GM23338 (cell line): ENCODE results near the gene CCDC12. TPM values are rescaled to one million over a fixed set of nuclear protein-coding genes. Genes with fewer than 3 reads are reported as not detected.

ENCODE experiments used
- ATAC-seq: fragments of 200-7000 bp; cut with Tn5 transposase; 3 replicates; pipeline ENCODE4 v1.9.1; 2020
- DNase-seq: peaks from one replicate; pipeline ENCODE4 v3.0.0-alpha.2; 2015; ENCODE audit warnings: low spot score
- H2AFZ ChIP-seq: fragments of 200-600 bp; sonication (generic); 2 replicates; pipeline ENCODE4 v1.8.0; 2016; ENCODE audit warnings: antibody characterized with exemption, mild to moderate bottlenecking, moderate library complexity
- H3F3A ChIP-seq: fragments of 200-600 bp; sonication (generic); replicated peaks from 2 replicates; pipeline ENCODE4 v1.8.0; 2017; ENCODE audit warnings: antibody characterized with exemption, mixed run types, low read depth
- H3K27ac ChIP-seq: fragments of 200-600 bp; sonication (generic); 2 replicates; pipeline ENCODE4 v1.6.1; 2016; ENCODE audit warnings: low read depth
- H3K27me3 ChIP-seq: fragments of 200-600 bp; sonication (generic); 2 replicates; pipeline ENCODE4 v1.8.0; 2016; ENCODE audit warnings: mild to moderate bottlenecking, mixed run types, moderate library complexity; ENCODE audit not compliant: insufficient read depth
- H3K36me3 ChIP-seq: fragments of 200-600 bp; sonication (generic); 2 replicates; pipeline ENCODE4 v1.8.0; 2016; ENCODE audit warnings: mild to moderate bottlenecking; ENCODE audit not compliant: insufficient read depth
- H3K4me1 ChIP-seq: fragments of 200-600 bp; sonication (generic); 2 replicates; pipeline ENCODE4 v1.8.0; 2016; ENCODE audit warnings: mild to moderate bottlenecking, moderate library complexity; ENCODE audit not compliant: insufficient read depth
- H3K4me2 ChIP-seq: fragments of 200-600 bp; sonication (generic); 2 replicates; pipeline ENCODE4 v1.7.1; 2017; ENCODE audit warnings: mixed run types
- H3K4me3 ChIP-seq: fragments of 200-600 bp; sonication (generic); 2 replicates; pipeline ENCODE4 v1.6.1; 2016; ENCODE audit warnings: mixed run types
- H3K79me2 ChIP-seq: fragments of 200-600 bp; sonication (generic); replicated peaks from 2 replicates; pipeline ENCODE4 v1.8.0; 2017; ENCODE audit warnings: mild to moderate bottlenecking; ENCODE audit not compliant: insufficient read depth
- H3K9me2 ChIP-seq: fragments of 200-600 bp; sonication (generic); 2 replicates; pipeline ENCODE4 v1.8.0; 2017; ENCODE audit not compliant: insufficient read depth
- H4K20me1 ChIP-seq: fragments of 200-600 bp; sonication (generic); replicated peaks from 2 replicates; pipeline ENCODE4 v1.8.0; 2017; ENCODE audit warnings: mild to moderate bottlenecking; ENCODE audit not compliant: insufficient read depth
- H3K27ac Mint-ChIP-seq: 2 replicates; pipeline ENCODE4 v1.8.0; 2020; ENCODE audit warnings: inconsistent platforms, mild to moderate bottlenecking, moderate library complexity, mixed read lengths
- H3K27me3 Mint-ChIP-seq: 3 replicates; pipeline ENCODE4 v1.8.0; 2022; ENCODE audit warnings: low read depth, mild to moderate bottlenecking, moderate library complexity, mixed read lengths, inconsistent platforms; ENCODE audit not compliant: insufficient read depth, poor library complexity
- H3K36me3 Mint-ChIP-seq: 3 replicates; pipeline ENCODE4 v1.8.0; 2021; ENCODE audit warnings: low read depth, mild to moderate bottlenecking, inconsistent platforms, moderate library complexity, mixed read lengths
- H3K4me1 Mint-ChIP-seq: 3 replicates; pipeline ENCODE4 v1.8.0; 2020; ENCODE audit warnings: mild to moderate bottlenecking, inconsistent platforms, mixed read lengths
- H3K4me3 Mint-ChIP-seq: 3 replicates; pipeline ENCODE4 v1.8.0; 2021; ENCODE audit warnings: moderate library complexity, mild to moderate bottlenecking, inconsistent platforms, mixed read lengths
- H3K9me3 Mint-ChIP-seq: 3 replicates; pipeline ENCODE4 v1.8.0; 2020; ENCODE audit warnings: moderate library complexity, mild to moderate bottlenecking, inconsistent platforms, mixed read lengths
- CREB1 ChIP-seq: fragments of 250-450 bp; sonication (Bioruptor Pico); IDR thresholded peaks from 2 replicates; pipeline ENCODE4 v1.5.0; 2020; ENCODE audit warnings: low read depth, mild to moderate bottlenecking, moderate library complexity
- EZH2 ChIP-seq: fragments of 200-600 bp; sonication (generic); IDR thresholded peaks from one replicate; pipeline ENCODE4 v1.8.0; 2017; ENCODE audit warnings: antibody characterized with exemption, mild to moderate bottlenecking, low read depth; ENCODE audit not compliant: unreplicated experiment
- EZH2phosphoT487 ChIP-seq: fragments of 200-600 bp; sonication (generic); IDR thresholded peaks from one replicate; pipeline ENCODE4 v1.8.1; 2018; ENCODE audit warnings: antibody characterized with exemption; ENCODE audit not compliant: unreplicated experiment
- JUNB ChIP-seq: IDR thresholded peaks from one replicate; pipeline ENCODE4 v1.6.1; 2016; ENCODE audit warnings: antibody characterized with exemption; ENCODE audit not compliant: unreplicated experiment
- NANOG ChIP-seq: IDR thresholded peaks from 2 replicates; pipeline ENCODE4 v1.6.1; 2016; ENCODE audit warnings: antibody characterized with exemption, borderline replicate concordance
- POLR2AphosphoS5 ChIP-seq: IDR thresholded peaks from 2 replicates; pipeline ENCODE4 v1.6.1; 2016; ENCODE audit warnings: antibody characterized with exemption, low read depth
- STAT1 ChIP-seq: IDR thresholded peaks from one replicate; pipeline ENCODE4 v1.6.1; 2016; ENCODE audit warnings: antibody characterized with exemption; ENCODE audit not compliant: unreplicated experiment
- ZNF114 ChIP-seq: fragments of 250-450 bp; sonication (Bioruptor Pico); IDR thresholded peaks from 2 replicates; pipeline ENCODE4 v1.5.0; 2020; ENCODE audit warnings: mild to moderate bottlenecking, moderate library complexity
- ZNF331 ChIP-seq: fragments of 250-450 bp; sonication (Bioruptor Pico); IDR thresholded peaks from 2 replicates; pipeline ENCODE4 v1.5.0; 2020; ENCODE audit warnings: low read depth, mild to moderate bottlenecking, moderate library complexity
- polyA plus RNA-seq: library from polyadenylated mRNA; unstranded; fragments of >200 nt; fragmentation: Nextera tagmentation; extraction: Ambion mirVana; gene quantifications from 2 replicates; pipeline ENCODE4 v1.2.1, GENCODE V29; 2016
- total RNA-seq: library from RNA; depleted of rRNA; stranded (reverse); fragments of >200 nt; shearing (Covaris generic); gene quantifications from 2 replicates; pipeline ENCODE4 v1.2.3, GENCODE V29; 2014
- TF ChIP-seq, protein P1 (sequence below): IDR thresholded peaks from one replicate; pipeline ENCODE4 v1.6.1; 2018; ENCODE audit warnings: antibody characterized with exemption; ENCODE audit not compliant: unreplicated experiment
- TF ChIP-seq, protein P2 (sequence below): IDR thresholded peaks from 2 replicates; pipeline ENCODE4 v1.6.1; 2016; ENCODE audit warnings: antibody characterized with exemption
- TF ChIP-seq, protein P3 (sequence below), 2 experiments: fragments of 200-600 bp in 1 of 2; sonication (generic) in 1 of 2; conservative IDR thresholded peaks; 2 replicates each; pipeline versions ENCODE4 v1.5.1 to v1.6.1; 2016 to 2017; ENCODE audit warnings: antibody characterized with exemption in 2 of 2, low read depth in 2 of 2, mild to moderate bottlenecking in 2 of 2, moderate library complexity in 1 of 2
- TF ChIP-seq, protein P4 (sequence below): fragments of 250-450 bp; sonication (Bioruptor Pico); IDR thresholded peaks from 2 replicates; pipeline ENCODE4 v1.5.0; 2020; ENCODE audit warnings: mild to moderate bottlenecking, moderate library complexity

CCDC12 gene
- total and polyA plus RNA-seq, 2 experiments from 2014 or later = 42.9 to 133 TPM

DNA sequence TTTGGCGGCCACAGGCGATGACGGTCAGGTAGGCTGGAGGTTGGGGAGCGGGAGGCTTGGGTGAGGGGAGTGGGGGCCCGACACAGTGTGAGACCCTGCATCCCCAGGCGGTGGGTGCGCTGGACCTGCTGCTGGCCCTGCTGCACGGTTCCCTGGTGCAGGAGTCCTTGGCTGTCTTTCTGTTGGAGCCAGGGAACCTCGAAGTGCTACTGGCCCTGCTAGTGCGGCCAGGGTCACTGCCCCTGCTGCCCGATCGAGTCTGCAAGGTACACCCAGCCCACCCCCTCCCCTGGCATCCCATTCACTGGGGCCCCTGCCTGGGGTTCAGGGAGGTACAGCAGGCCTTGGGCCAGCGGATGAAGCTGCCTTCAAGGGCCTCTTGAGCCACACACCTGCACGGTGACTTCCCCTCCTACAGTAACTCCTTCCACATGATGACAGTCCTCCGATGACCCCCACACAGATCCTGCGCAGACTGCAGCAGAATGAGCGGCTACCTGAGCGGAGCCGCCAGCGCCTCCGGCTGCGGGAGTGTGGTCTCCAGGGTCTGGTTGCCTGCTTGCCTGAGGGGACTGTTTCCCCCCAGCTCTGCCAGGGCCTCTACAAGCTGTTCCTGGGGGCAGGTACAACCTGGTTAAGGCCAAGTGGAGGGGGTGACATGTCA lies 22.4 kb upstream of the CCDC12 start:
- Mint-ChIP-seq H3K27ac (no peak overlapping the region), H3K4me1 (peaks cover 2% of the 10 kb centered on the region; the same call in 2 of the 3 replicates), H3K27me3 (peaks cover 16% of the 10 kb centered on the region), H3K9me3 (no peaks in the 10 kb centered on the region), H3K4me3 (no peak overlapping the region), H3K36me3 (peaks cover 12% of the 10 kb centered on the region)
- TF ChIP-seq ZNF331 (CRISPR knock-in tag) (no peak), CREB1 (no peak), POLR2AphosphoS5 (no peak), EZH2 (no peak), ZNF114 (CRISPR knock-in tag) (no peak), NANOG (no peak), EZH2phosphoT487 (no peak), STAT1 (no peak), JUNB (no peak)
- TF ChIP-seq, protein P1, sequence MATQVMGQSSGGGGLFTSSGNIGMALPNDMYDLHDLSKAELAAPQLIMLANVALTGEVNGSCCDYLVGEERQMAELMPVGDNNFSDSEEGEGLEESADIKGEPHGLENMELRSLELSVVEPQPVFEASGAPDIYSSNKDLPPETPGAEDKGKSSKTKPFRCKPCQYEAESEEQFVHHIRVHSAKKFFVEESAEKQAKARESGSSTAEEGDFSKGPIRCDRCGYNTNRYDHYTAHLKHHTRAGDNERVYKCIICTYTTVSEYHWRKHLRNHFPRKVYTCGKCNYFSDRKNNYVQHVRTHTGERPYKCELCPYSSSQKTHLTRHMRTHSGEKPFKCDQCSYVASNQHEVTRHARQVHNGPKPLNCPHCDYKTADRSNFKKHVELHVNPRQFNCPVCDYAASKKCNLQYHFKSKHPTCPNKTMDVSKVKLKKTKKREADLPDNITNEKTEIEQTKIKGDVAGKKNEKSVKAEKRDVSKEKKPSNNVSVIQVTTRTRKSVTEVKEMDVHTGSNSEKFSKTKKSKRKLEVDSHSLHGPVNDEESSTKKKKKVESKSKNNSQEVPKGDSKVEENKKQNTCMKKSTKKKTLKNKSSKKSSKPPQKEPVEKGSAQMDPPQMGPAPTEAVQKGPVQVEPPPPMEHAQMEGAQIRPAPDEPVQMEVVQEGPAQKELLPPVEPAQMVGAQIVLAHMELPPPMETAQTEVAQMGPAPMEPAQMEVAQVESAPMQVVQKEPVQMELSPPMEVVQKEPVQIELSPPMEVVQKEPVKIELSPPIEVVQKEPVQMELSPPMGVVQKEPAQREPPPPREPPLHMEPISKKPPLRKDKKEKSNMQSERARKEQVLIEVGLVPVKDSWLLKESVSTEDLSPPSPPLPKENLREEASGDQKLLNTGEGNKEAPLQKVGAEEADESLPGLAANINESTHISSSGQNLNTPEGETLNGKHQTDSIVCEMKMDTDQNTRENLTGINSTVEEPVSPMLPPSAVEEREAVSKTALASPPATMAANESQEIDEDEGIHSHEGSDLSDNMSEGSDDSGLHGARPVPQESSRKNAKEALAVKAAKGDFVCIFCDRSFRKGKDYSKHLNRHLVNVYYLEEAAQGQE = no peak
- TF ChIP-seq, protein P2, sequence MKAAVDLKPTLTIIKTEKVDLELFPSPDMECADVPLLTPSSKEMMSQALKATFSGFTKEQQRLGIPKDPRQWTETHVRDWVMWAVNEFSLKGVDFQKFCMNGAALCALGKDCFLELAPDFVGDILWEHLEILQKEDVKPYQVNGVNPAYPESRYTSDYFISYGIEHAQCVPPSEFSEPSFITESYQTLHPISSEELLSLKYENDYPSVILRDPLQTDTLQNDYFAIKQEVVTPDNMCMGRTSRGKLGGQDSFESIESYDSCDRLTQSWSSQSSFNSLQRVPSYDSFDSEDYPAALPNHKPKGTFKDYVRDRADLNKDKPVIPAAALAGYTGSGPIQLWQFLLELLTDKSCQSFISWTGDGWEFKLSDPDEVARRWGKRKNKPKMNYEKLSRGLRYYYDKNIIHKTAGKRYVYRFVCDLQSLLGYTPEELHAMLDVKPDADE = no peak
- TF ChIP-seq, protein P3, sequence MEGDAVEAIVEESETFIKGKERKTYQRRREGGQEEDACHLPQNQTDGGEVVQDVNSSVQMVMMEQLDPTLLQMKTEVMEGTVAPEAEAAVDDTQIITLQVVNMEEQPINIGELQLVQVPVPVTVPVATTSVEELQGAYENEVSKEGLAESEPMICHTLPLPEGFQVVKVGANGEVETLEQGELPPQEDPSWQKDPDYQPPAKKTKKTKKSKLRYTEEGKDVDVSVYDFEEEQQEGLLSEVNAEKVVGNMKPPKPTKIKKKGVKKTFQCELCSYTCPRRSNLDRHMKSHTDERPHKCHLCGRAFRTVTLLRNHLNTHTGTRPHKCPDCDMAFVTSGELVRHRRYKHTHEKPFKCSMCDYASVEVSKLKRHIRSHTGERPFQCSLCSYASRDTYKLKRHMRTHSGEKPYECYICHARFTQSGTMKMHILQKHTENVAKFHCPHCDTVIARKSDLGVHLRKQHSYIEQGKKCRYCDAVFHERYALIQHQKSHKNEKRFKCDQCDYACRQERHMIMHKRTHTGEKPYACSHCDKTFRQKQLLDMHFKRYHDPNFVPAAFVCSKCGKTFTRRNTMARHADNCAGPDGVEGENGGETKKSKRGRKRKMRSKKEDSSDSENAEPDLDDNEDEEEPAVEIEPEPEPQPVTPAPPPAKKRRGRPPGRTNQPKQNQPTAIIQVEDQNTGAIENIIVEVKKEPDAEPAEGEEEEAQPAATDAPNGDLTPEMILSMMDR (conservative IDR thresholded peaks at IDR 0.05; ENCODE audit: low read depth in 2 of 2) = no peak
- TF ChIP-seq, protein P4, sequence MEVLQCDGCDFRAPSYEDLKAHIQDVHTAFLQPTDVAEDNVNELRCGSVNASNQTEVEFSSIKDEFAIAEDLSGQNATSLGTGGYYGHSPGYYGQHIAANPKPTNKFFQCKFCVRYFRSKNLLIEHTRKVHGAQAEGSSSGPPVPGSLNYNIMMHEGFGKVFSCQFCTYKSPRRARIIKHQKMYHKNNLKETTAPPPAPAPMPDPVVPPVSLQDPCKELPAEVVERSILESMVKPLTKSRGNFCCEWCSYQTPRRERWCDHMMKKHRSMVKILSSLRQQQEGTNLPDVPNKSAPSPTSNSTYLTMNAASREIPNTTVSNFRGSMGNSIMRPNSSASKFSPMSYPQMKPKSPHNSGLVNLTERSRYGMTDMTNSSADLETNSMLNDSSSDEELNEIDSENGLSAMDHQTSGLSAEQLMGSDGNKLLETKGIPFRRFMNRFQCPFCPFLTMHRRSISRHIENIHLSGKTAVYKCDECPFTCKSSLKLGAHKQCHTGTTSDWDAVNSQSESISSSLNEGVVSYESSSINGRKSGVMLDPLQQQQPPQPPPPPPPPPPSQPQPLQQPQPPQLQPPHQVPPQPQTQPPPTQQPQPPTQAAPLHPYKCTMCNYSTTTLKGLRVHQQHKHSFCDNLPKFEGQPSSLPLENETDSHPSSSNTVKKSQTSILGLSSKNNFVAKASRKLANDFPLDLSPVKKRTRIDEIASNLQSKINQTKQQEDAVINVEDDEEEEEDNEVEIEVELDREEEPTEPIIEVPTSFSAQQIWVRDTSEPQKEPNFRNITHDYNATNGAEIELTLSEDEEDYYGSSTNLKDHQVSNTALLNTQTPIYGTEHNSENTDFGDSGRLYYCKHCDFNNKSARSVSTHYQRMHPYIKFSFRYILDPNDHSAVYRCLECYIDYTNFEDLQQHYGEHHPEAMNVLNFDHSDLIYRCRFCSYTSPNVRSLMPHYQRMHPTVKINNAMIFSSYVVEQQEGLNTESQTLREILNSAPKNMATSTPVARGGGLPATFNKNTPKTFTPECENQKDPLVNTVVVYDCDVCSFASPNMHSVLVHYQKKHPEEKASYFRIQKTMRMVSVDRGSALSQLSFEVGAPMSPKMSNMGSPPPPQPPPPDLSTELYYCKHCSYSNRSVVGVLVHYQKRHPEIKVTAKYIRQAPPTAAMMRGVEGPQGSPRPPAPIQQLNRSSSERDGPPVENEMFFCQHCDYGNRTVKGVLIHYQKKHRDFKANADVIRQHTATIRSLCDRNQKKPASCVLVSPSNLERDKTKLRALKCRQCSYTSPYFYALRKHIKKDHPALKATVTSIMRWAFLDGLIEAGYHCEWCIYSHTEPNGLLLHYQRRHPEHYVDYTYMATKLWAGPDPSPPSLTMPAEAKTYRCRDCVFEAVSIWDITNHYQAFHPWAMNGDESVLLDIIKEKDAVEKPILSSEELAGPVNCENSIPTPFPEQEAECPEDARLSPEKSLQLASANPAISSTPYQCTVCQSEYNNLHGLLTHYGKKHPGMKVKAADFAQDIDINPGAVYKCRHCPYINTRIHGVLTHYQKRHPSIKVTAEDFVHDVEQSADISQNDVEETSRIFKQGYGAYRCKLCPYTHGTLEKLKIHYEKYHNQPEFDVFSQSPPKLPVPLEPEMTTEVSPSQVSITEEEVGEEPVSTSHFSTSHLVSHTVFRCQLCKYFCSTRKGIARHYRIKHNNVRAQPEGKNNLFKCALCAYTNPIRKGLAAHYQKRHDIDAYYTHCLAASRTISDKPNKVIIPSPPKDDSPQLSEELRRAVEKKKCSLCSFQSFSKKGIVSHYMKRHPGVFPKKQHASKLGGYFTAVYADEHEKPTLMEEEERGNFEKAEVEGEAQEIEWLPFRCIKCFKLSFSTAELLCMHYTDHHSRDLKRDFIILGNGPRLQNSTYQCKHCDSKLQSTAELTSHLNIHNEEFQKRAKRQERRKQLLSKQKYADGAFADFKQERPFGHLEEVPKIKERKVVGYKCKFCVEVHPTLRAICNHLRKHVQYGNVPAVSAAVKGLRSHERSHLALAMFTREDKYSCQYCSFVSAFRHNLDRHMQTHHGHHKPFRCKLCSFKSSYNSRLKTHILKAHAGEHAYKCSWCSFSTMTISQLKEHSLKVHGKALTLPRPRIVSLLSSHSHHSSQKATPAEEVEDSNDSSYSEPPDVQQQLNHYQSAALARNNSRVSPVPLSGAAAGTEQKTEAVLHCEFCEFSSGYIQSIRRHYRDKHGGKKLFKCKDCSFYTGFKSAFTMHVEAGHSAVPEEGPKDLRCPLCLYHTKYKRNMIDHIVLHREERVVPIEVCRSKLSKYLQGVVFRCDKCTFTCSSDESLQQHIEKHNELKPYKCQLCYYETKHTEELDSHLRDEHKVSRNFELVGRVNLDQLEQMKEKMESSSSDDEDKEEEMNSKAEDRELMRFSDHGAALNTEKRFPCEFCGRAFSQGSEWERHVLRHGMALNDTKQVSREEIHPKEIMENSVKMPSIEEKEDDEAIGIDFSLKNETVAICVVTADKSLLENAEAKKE (CRISPR knock-in tag) = no peak
- Histone ChIP-seq H3F3A (no peaks in the 10 kb centered on the region), H4K20me1 (no peaks in the 10 kb centered on the region; the same call in 1 of the 2 replicates), H3K4me2 (no peak overlapping the region), H3K4me3 (no peak overlapping the region), H3K36me3 (no peaks in the 10 kb centered on the region; the same call in 1 of the 2 replicates), H3K9me2 (no peaks in the 10 kb centered on the region), H3K4me1 (no peaks in the 10 kb centered on the region), H2AFZ (no peak overlapping the region), H3K79me2 (no peaks in the 10 kb centered on the region), H3K27me3 (no peaks in the 10 kb centered on the region), H3K27ac (no peak overlapping the region)
- DNase-seq (no peak), ATAC-seq (no peak)
